CD4-positive, CD25-positive, alpha-beta regulatory T cell (primary cell): ENCODE data around the gene RAD21L1. TPM values are rescaled to one million over a fixed set of nuclear protein-coding genes. Genes with fewer than 3 reads are reported as not detected.

ENCODE experiments used
- ATAC-seq, 2 donors: fragments of 150-1000 bp; cut with Tn5 transposase; one replicate each; pipeline ENCODE4 v1.10.0; 2021; ENCODE audit warnings: low read depth in 2 of 2, moderate number of reproducible peaks in 2 of 2, moderate library complexity in 1 of 2
- DNase-seq, 3 donors: peaks; one replicate each; pipeline versions ENCODE4 v3.0.0 to v3.0.0-alpha.2; 2012 to 2022; ENCODE audit warnings: mixed read lengths in 1 of 3
- H3K27ac ChIP-seq: one replicate; pipeline ENCODE4 v1.7.0; 2013; ENCODE audit warnings: mild to moderate bottlenecking, low read length; ENCODE audit not compliant: insufficient read depth, poor library complexity, severe bottlenecking
- H3K27me3 ChIP-seq: one replicate; pipeline ENCODE4 v1.7.0; 2013; ENCODE audit warnings: low read length; ENCODE audit not compliant: control insufficient read depth, insufficient read depth
- H3K36me3 ChIP-seq: one replicate; pipeline ENCODE4 v1.7.0; 2013; ENCODE audit warnings: mild to moderate bottlenecking, low read length, moderate library complexity; ENCODE audit not compliant: control insufficient read depth, insufficient read depth
- H3K4me1 ChIP-seq: 2 replicates; pipeline ENCODE4 v1.7.0; 2013; ENCODE audit warnings: mild to moderate bottlenecking, low read length; ENCODE audit not compliant: insufficient read depth, control insufficient read depth, poor library complexity, severe bottlenecking
- H3K4me3 ChIP-seq: one replicate; pipeline ENCODE4 v1.7.0; 2013; ENCODE audit warnings: low read depth, mild to moderate bottlenecking, low read length, moderate library complexity
- H3K9me3 ChIP-seq, 2 experiments: 1 replicate in 1 of 2; 2 replicates in 1 of 2; pipeline ENCODE4 v1.7.0; 2013; ENCODE audit warnings: low read length in 2 of 2, mild to moderate bottlenecking in 1 of 2, moderate library complexity in 1 of 2; ENCODE audit not compliant: control insufficient read depth in 2 of 2
- H3K27ac Mint-ChIP-seq, 3 donors: one replicate each; pipeline ENCODE4 v1.8.0; 2020 to 2022; ENCODE audit warnings: mild to moderate bottlenecking in 3 of 3, mixed read lengths in 3 of 3, moderate library complexity in 2 of 3
- H3K27me3 Mint-ChIP-seq: one replicate; pipeline ENCODE4 v1.8.0; 2022; ENCODE audit warnings: mild to moderate bottlenecking, mixed read lengths
- H3K36me3 Mint-ChIP-seq: one replicate; pipeline ENCODE4 v1.8.0; 2020; ENCODE audit warnings: mixed read lengths
- H3K4me1 Mint-ChIP-seq, 4 donors: one replicate each; pipeline ENCODE4 v1.8.0; 2020 to 2022; ENCODE audit warnings: mixed read lengths in 4 of 4, mild to moderate bottlenecking in 1 of 4
- H3K4me3 Mint-ChIP-seq, 4 donors: one replicate each; pipeline ENCODE4 v1.8.0; 2020 to 2022; ENCODE audit warnings: mild to moderate bottlenecking in 4 of 4, mixed read lengths in 4 of 4, moderate library complexity in 3 of 4
- H3K9me3 Mint-ChIP-seq, 7 donors: one replicate each; pipeline ENCODE4 v1.8.0; 2020 to 2022; ENCODE audit warnings: mixed read lengths in 7 of 7, mild to moderate bottlenecking in 3 of 7, moderate library complexity in 2 of 7
- polyA plus RNA-seq, 4 donors: library from polyadenylated mRNA; unstranded; fragments of 300-500 nt; fragmentation: Illumina TruSeq; gene quantifications; one replicate each; pipeline ENCODE4 v1.2.3, GENCODE V29; 2021
- total RNA-seq: library from RNA; stranded (reverse); gene quantifications from one replicate; pipeline ENCODE4 v1.2.3, GENCODE V29; 2022

Gene RAD21L1
- total RNA-seq (not detected), polyA plus RNA-seq (under 1 TPM in 1 of 4 donors, not detected in 3; 0.46 TPM)

GRCh38 chr20:1225783-1226654, at the start of gene RAD21L1:
RAD21L1 (plus strand) TSS chr20:1226044; CDS start chr20:1228454, 2,410 bp downstream.
- H3K27ac ChIP-seq = peak within 1 kb of the TSS; percentile 14
- DNase-seq (peak; percentile 60 to 77 (median 71)), ATAC-seq (peak; percentile 76 to 78)
- peaks cover 38% of the 10 kb centered on the region for H3K27me3 Mint-ChIP-seq
- peak within 1 kb of the TSS in 1 of 3 donors; percentile 78 for H3K27ac Mint-ChIP-seq
- H3K9me3 ChIP-seq = no peaks in the 10 kb centered on the region
- H3K4me3 Mint-ChIP-seq = peak within 1 kb of the TSS; percentile 83 to 92 (median 90)
- peaks cover 16% of the 10 kb centered on the region for H3K4me1 ChIP-seq
- H3K36me3 ChIP-seq = no peaks in the 10 kb centered on the region
- peaks cover 29% of the 10 kb centered on the region for H3K27me3 ChIP-seq
- peaks cover 0 to 2% (median 0%) of the 10 kb centered on the region in 7 donors for H3K9me3 Mint-ChIP-seq
- H3K36me3 Mint-ChIP-seq = no peaks in the 10 kb centered on the region
- H3K4me3 ChIP-seq = peak within 1 kb of the TSS; percentile 64
- peaks cover 0 to 22% (median 5%) of the 10 kb centered on the region in 4 donors for H3K4me1 Mint-ChIP-seq

- no peak for ATAC-seq
- peaks cover 40% of the 10 kb centered on the region for H3K36me3 Mint-ChIP-seq
- no peak overlapping the region for H3K27ac Mint-ChIP-seq
- H3K27me3 Mint-ChIP-seq = peaks cover 10% of the 10 kb centered on the region
- DNase-seq = no peak
- peaks cover 0 to 6% (median 0%) of the 10 kb centered on the region in 4 donors for H3K4me1 Mint-ChIP-seq
- no peak overlapping the region for H3K4me3 ChIP-seq
- peaks cover 15% of the 10 kb centered on the region for H3K36me3 ChIP-seq
- H3K4me3 Mint-ChIP-seq = no peak overlapping the region
- H3K9me3 Mint-ChIP-seq = no peaks in the 10 kb centered on the region
- no peak overlapping the region for H3K27ac ChIP-seq
- no peaks in the 10 kb centered on the region for H3K9me3 ChIP-seq
- no peaks in the 10 kb centered on the region for H3K27me3 ChIP-seq
- no peaks in the 10 kb centered on the region for H3K4me1 ChIP-seq
These were observed 48.2 kb upstream of the RAD21L1 start for GRCh38 chr20:1177680-1178079.

- Mint-ChIP-seq H3K27me3 (peaks cover 11% of the 10 kb centered on the region), H3K9me3 (no peaks in the 10 kb centered on the region), H3K36me3 (peaks cover 36% of the 10 kb centered on the region), H3K27ac (no peak overlapping the region), H3K4me1 (peaks cover 0 to 6% (median 0%) of the 10 kb centered on the region in 4 donors), H3K4me3 (no peak overlapping the region)
- DNase-seq (no peak), ATAC-seq (no peak)
- Histone ChIP-seq H3K36me3 (peaks cover 13% of the 10 kb centered on the region), H3K9me3 (no peaks in the 10 kb centered on the region), H3K27me3 (no peaks in the 10 kb centered on the region), H3K4me3 (no peak overlapping the region), H3K27ac (no peak overlapping the region), H3K4me1 (no peaks in the 10 kb centered on the region)
These were observed 47.7 kb upstream of the RAD21L1 start for GRCh38 chr20:1178103-1178502.

GRCh38 chr20:1178623-1179022, 47.2 kb upstream of the RAD21L1 start:
- ATAC-seq = no peak
- Histone ChIP-seq H3K27me3 (peaks cover 2% of the 10 kb centered on the region), H3K4me3 (no peak overlapping the region), H3K27ac (no peak overlapping the region), H3K36me3 (peaks cover 13% of the 10 kb centered on the region), H3K4me1 (no peaks in the 10 kb centered on the region), H3K9me3 (no peaks in the 10 kb centered on the region)
- Mint-ChIP-seq H3K36me3 (peaks cover 31% of the 10 kb centered on the region), H3K9me3 (no peaks in the 10 kb centered on the region), H3K4me3 (no peak overlapping the region), H3K4me1 (peaks cover 0 to 6% (median 1%) of the 10 kb centered on the region in 4 donors), H3K27ac (no peak overlapping the region), H3K27me3 (peaks cover 16% of the 10 kb centered on the region)
- no peak for DNase-seq

- Mint-ChIP-seq H3K27me3 (peaks cover 28% of the 10 kb centered on the region), H3K27ac (no peak overlapping the region), H3K36me3 (peaks cover 14% of the 10 kb centered on the region), H3K4me3 (no peak overlapping the region), H3K9me3 (no peaks in the 10 kb centered on the region), H3K4me1 (peaks cover 0 to 11% (median 9%) of the 10 kb centered on the region in 4 donors)
- Histone ChIP-seq H3K4me3 (no peak overlapping the region), H3K4me1 (peaks cover 9% of the 10 kb centered on the region), H3K27me3 (peaks cover 8% of the 10 kb centered on the region), H3K9me3 (no peaks in the 10 kb centered on the region), H3K36me3 (peaks cover 6% of the 10 kb centered on the region), H3K27ac (no peak overlapping the region)
- ATAC-seq (no peak), DNase-seq (no peak)
These were observed 44.9 kb upstream of the RAD21L1 start for GRCh38 chr20:1180949-1181348.

GRCh38 chr20:1182106-1182505, 43.7 kb upstream of the RAD21L1 start:
- Mint-ChIP-seq H3K9me3 (no peaks in the 10 kb centered on the region), H3K27me3 (peaks cover 31% of the 10 kb centered on the region), H3K36me3 (peaks cover 6% of the 10 kb centered on the region), H3K4me1 (peaks cover 0 to 15% (median 9%) of the 10 kb centered on the region in 4 donors), H3K4me3 (peak overlapping the region in 2 of 4 donors; percentile 14 to 19), H3K27ac (no peak overlapping the region)
- Histone ChIP-seq H3K4me3 (no peak overlapping the region), H3K27me3 (peaks cover 11% of the 10 kb centered on the region), H3K9me3 (no peaks in the 10 kb centered on the region), H3K4me1 (peaks cover 9% of the 10 kb centered on the region), H3K27ac (no peak overlapping the region), H3K36me3 (no peaks in the 10 kb centered on the region)
- ATAC-seq (no peak), DNase-seq (no peak)

GRCh38 chr20:1183153-1183552, 42.7 kb upstream of the RAD21L1 start:
- ATAC-seq = no peak
- no peaks in the 10 kb centered on the region for H3K36me3 Mint-ChIP-seq
- H3K27ac ChIP-seq = no peak overlapping the region
- no peaks in the 10 kb centered on the region for H3K9me3 Mint-ChIP-seq
- DNase-seq = no peak
- no peaks in the 10 kb centered on the region for H3K9me3 ChIP-seq
- H3K4me1 ChIP-seq = peaks cover 9% of the 10 kb centered on the region
- no peak overlapping the region for H3K27ac Mint-ChIP-seq
- H3K27me3 ChIP-seq = peaks cover 11% of the 10 kb centered on the region
- peak overlapping the region in 2 of 4 donors; percentile 49 to 64 for H3K4me3 Mint-ChIP-seq
- peaks cover 31% of the 10 kb centered on the region for H3K27me3 Mint-ChIP-seq
- no peak overlapping the region for H3K4me3 ChIP-seq
- H3K4me1 Mint-ChIP-seq = peaks cover 0 to 15% (median 9%) of the 10 kb centered on the region in 4 donors
- no peaks in the 10 kb centered on the region for H3K36me3 ChIP-seq
